Ishikawa (cell line): ENCODE data around the gene VDR.

Experiments
- CEBPB ChIP-seq: IDR thresholded peaks from 2 replicates; pipeline ENCODE4 v1.6.1; 2012
- CREB1 ChIP-seq: IDR thresholded peaks from 2 replicates; pipeline ENCODE4 v1.6.1; 2012; ENCODE audit warnings: low read depth
- EGR1 ChIP-seq: IDR thresholded peaks from 2 replicates; pipeline ENCODE4 v1.6.1; 2012
- EP300 ChIP-seq: IDR thresholded peaks from 2 replicates; pipeline ENCODE4 v1.6.1; 2012; ENCODE audit warnings: borderline replicate concordance
- FOXM1 ChIP-seq: IDR thresholded peaks from 2 replicates; pipeline ENCODE4 v1.6.1; 2012; ENCODE audit warnings: low read depth, borderline replicate concordance
- MAX ChIP-seq: IDR thresholded peaks from 2 replicates; pipeline ENCODE4 v1.6.1; 2012
- NFIC ChIP-seq: IDR thresholded peaks from 2 replicates; pipeline ENCODE4 v1.6.1; 2012
- RAD21 ChIP-seq: IDR thresholded peaks from 2 replicates; pipeline ENCODE4 v1.6.1; 2012; ENCODE audit warnings: low read depth
- REST ChIP-seq: IDR thresholded peaks from 2 replicates; pipeline ENCODE4 v1.6.1; 2012; ENCODE audit warnings: low read depth, mild to moderate bottlenecking
- TAF1 ChIP-seq: IDR thresholded peaks from 2 replicates; pipeline ENCODE4 v1.6.1; 2012; ENCODE audit warnings: low read depth, mild to moderate bottlenecking
- TCF12 ChIP-seq: IDR thresholded peaks from 2 replicates; pipeline ENCODE4 v1.6.1; 2012; ENCODE audit warnings: low read depth
- TEAD4 ChIP-seq: IDR thresholded peaks from 2 replicates; pipeline ENCODE4 v1.6.1; 2012
- YY1 ChIP-seq: IDR thresholded peaks from 2 replicates; pipeline ENCODE4 v1.6.1; 2012; ENCODE audit warnings: low read depth
- ZBTB7A ChIP-seq: IDR thresholded peaks from 2 replicates; pipeline ENCODE4 v1.6.1; 2012; ENCODE audit warnings: low read depth
- TF ChIP-seq, protein P1 (sequence below): IDR thresholded peaks from 2 replicates; pipeline ENCODE4 v1.6.1; 2012

The VDR gene

DNA sequence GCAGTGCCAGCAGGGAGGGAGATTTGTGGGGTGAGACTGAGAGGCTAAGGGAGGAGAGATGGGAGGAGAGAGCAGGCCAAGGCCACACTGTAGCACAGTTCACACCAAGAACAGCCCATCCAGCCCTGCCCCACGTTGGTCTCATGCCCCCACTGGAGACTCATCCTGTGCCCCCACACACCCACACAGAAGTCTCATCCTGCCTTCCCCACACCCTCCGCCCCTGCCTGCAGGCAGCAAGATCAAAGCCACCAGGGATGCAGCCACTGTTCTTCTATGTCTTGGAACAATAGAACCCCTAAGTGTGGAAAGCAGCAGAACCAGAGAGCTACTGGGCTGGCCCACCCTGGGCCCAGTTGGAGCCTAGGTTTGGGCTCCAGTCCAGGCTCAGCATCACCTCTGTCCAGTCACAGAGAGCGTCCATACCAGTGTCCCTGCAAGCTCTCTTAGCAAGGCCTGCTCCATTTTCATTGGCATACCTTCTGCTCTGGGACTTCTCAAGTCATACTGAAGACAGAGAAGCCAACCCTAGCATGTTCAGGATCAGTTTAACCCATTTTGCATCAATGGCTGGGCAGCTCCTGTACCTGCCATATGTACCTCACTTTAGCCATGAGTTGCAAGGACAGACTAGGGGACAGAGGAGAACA, 53.4 kb downstream of the VDR start:
- TF ChIP-seq FOXM1 (no peak), CEBPB (no peak), TCF12 (no peak), MAX (no peak), TAF1 (no peak)

- TF ChIP-seq EP300 = no peak
- no peak for TF ChIP-seq TEAD4
- no peak for TF ChIP-seq NFIC
- TF ChIP-seq FOXM1 = no peak
- TF ChIP-seq CREB1 = no peak
- no peak for TF ChIP-seq TCF12
- no peak for TF ChIP-seq EGR1
- TF ChIP-seq CEBPB = no peak
- TF ChIP-seq ZBTB7A = no peak
Observed at GRCh38 chr12:47850153-47851084, 54.4 kb downstream of the VDR start.

- no peak for TF ChIP-seq ZBTB7A
- no peak for TF ChIP-seq RAD21
- no peak for TF ChIP-seq CEBPB
- no peak for TF ChIP-seq REST
- no peak for TF ChIP-seq TCF12
- TF ChIP-seq, protein P1, sequence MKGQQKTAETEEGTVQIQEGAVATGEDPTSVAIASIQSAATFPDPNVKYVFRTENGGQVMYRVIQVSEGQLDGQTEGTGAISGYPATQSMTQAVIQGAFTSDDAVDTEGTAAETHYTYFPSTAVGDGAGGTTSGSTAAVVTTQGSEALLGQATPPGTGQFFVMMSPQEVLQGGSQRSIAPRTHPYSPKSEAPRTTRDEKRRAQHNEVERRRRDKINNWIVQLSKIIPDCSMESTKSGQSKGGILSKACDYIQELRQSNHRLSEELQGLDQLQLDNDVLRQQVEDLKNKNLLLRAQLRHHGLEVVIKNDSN = no peak
- no peak for TF ChIP-seq CREB1
- TF ChIP-seq TEAD4 = no peak
- no peak for TF ChIP-seq EGR1
- TF ChIP-seq FOXM1 = no peak
- TF ChIP-seq MAX = no peak
- TF ChIP-seq NFIC = no peak
- no peak for TF ChIP-seq YY1
- no peak for TF ChIP-seq EP300
- TF ChIP-seq TAF1 = no peak
Observed at GRCh38 chr12:47849261-47849660, 55.5 kb downstream of the VDR start.

- TF ChIP-seq TAF1 (no peak), EP300 (no peak), REST (no peak), MAX (no peak), EGR1 (no peak), ZBTB7A (no peak), CEBPB (no peak), YY1 (no peak), FOXM1 (no peak), TEAD4 (no peak), NFIC (no peak), TCF12 (no peak), RAD21 (no peak), CREB1 (no peak)
- TF ChIP-seq, protein P1 = no peak
Observed at GRCh38 chr12:47848853-47849252, 55.9 kb downstream of the VDR start.

DNA sequence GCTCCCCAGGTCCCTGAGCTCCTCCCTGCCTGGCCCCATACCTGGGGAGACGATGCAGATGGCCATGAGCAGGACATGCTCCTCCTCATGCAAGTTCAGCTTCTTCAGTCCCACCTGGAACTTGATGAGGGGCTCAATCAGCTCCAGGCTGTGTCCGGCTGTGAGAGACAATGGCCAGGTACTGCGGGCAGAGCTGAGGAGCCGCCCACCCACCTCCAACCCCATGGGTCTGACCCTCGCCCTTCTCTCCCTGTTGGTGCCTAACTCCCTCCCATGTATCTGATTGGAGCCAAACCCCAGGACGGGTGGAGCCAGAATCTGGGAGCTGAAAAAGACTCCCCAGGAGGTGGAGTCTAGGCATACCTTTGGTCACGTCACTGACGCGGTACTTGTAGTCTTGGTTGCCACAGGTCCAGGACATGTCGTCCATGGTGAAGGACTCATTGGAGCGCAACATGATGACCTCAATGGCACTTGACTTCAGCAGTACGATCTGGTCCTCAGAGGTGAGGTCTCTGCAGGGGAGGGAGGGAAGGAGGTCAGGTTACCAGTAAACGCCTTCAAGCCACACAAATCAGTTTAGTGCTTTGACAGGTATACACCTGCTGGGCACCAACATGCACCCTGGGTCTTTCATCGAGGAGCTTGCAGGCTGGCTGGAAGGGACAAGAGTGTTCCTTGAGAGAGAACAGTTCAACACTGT, 58.3 kb downstream of the VDR start:
- TF ChIP-seq EP300 (peak; percentile 85; the same call in 1 of the 2 replicates), NFIC (peak; percentile 70), RAD21 (0 out of 2 replicates have a peak, but pooled peaks have one; percentile 2), FOXM1 (no peak), YY1 (peak; percentile 35; the same call in 1 of the 2 replicates), REST (no peak), TEAD4 (peak; percentile 64; the same call in 1 of the 2 replicates), CREB1 (peak; percentile 71), TCF12 (peak; percentile 93), EGR1 (no peak), ZBTB7A (peak; percentile 80; the same call in 1 of the 2 replicates), MAX (peak; percentile 88), TAF1 (no peak), CEBPB (no peak)
- TF ChIP-seq, protein P1 = peak; percentile 51; the same call in 1 of the 2 replicates
